Left ventricle myocardium inferior (tissue), 1 donor: ENCODE measurements around the gene BBS7. TPM values are rescaled to one million over a fixed set of nuclear protein-coding genes. Genes with fewer than 3 reads are reported as not detected.

Source experiments
- DNase-seq: peaks from one replicate; pipeline ENCODE4 v3.0.0-alpha.2; 2020
- H3K27ac ChIP-seq: fragments of 200-600 bp; replicated peaks from 2 replicates; pipeline ENCODE4 v1.8.0; 2021
- H3K27me3 ChIP-seq: fragments of 200-600 bp; 2 replicates; pipeline ENCODE4 v1.8.0; 2021; ENCODE audit warnings: low read depth
- H3K36me3 ChIP-seq: fragments of 200-600 bp; 2 replicates; pipeline ENCODE4 v1.8.0; 2021
- H3K4me1 ChIP-seq: fragments of 200-600 bp; 2 replicates; pipeline ENCODE4 v1.8.0; 2021
- H3K4me3 ChIP-seq: fragments of 200-600 bp; 2 replicates; pipeline ENCODE4 v1.8.0; 2021; ENCODE audit warnings: mild to moderate bottlenecking, moderate library complexity
- H3K9me3 ChIP-seq: fragments of 200-600 bp; replicated peaks from 2 replicates; pipeline ENCODE4 v1.8.0; 2021
- CTCF ChIP-seq: fragments of 200-600 bp; IDR thresholded peaks from 2 replicates; pipeline ENCODE4 v1.8.0; 2021; ENCODE audit warnings: antibody characterized with exemption, mild to moderate bottlenecking, borderline replicate concordance
- intact Hi-C: fragments of 100-400 bp; cut with micrococcal nuclease; formaldehyde crosslinking; loops from one replicate; pipeline ENCODE4 v1.11.0; 2022
- total RNA-seq: library from RNA; stranded (reverse); fragmentation: NEBNext Ultra II Directional; extraction: Animal tissue kit (Norgen Biotek cat#: 25700); gene quantifications from one replicate; pipeline ENCODE4 v1.2.1, GENCODE V29; 2021
- donor health status: DM: no; HTN: yes; CAD: no; lungs with severe emphysema.

BBS7 gene
- total RNA-seq, 1 donor from 2014 or later = 6.0 TPM

- Histone ChIP-seq H3K27ac (no peak overlapping the region), H3K4me1 (no peaks in the 10 kb centered on the region)
Observed at GRCh38 chr4:121817006-121817405, 53.3 kb downstream of the BBS7 start.

GRCh38 chr4:121814756-121815155 is 55.5 kb downstream of the BBS7 start:
- Histone ChIP-seq H3K36me3 (peaks cover 81% of the 10 kb centered on the region), H3K4me3 (no peak overlapping the region), H3K27me3 (no peaks in the 10 kb centered on the region), H3K4me1 (no peaks in the 10 kb centered on the region), H3K9me3 (no peaks in the 10 kb centered on the region), H3K27ac (no peak overlapping the region)
- no peak for DNase-seq
- no peak for TF ChIP-seq CTCF
- intact Hi-C loops = no loop called here

More at GRCh38 chr4:121817006-121817405, 53.3 kb downstream of the BBS7 start:
- H3K36me3 ChIP-seq = peaks cover 64% of the 10 kb centered on the region
- DNase-seq = no peak
- no peak for TF ChIP-seq CTCF
- intact Hi-C loops = no loop called here
- H3K4me3 ChIP-seq = no peak overlapping the region
- H3K9me3 ChIP-seq = no peaks in the 10 kb centered on the region
- H3K27me3 ChIP-seq = no peaks in the 10 kb centered on the region

- DNase-seq = no peak
- intact Hi-C loops = no loop called here
- no peak overlapping the region for H3K4me3 ChIP-seq
- H3K9me3 ChIP-seq = no peaks in the 10 kb centered on the region
- no peak for TF ChIP-seq CTCF
- no peak overlapping the region for H3K27ac ChIP-seq
- no peaks in the 10 kb centered on the region for H3K4me1 ChIP-seq
- H3K36me3 ChIP-seq = peaks cover 100% of the 10 kb centered on the region
- H3K27me3 ChIP-seq = no peaks in the 10 kb centered on the region
Observed at GRCh38 chr4:121811122-121811521, 59.2 kb downstream of the BBS7 start.

- Histone ChIP-seq H3K27me3 (no peaks in the 10 kb centered on the region), H3K27ac (no peak overlapping the region), H3K4me3 (no peak overlapping the region), H3K9me3 (no peaks in the 10 kb centered on the region), H3K4me1 (peaks cover 18% of the 10 kb centered on the region), H3K36me3 (peaks cover 89% of the 10 kb centered on the region)
- intact Hi-C loops = no loop called here
- DNase-seq = no peak
- TF ChIP-seq CTCF = no peak
Observed at GRCh38 chr4:121806411-121806810, 63.9 kb downstream of the BBS7 start.

- H3K27ac ChIP-seq = peak overlapping the region; percentile 94
- intact Hi-C loops = no loop called here
Observed at GRCh38 chr4:121801715-121802075, 68.6 kb downstream of the BBS7 start.

More at GRCh38 chr4:121801715-121802075, 68.6 kb downstream of the BBS7 start:
- peaks cover 28% of the 10 kb centered on the region for H3K4me1 ChIP-seq
- no peaks in the 10 kb centered on the region for H3K27me3 ChIP-seq
- peak overlapping the region; percentile 83 for H3K4me3 ChIP-seq
- H3K36me3 ChIP-seq = peaks cover 42% of the 10 kb centered on the region
- no peak for DNase-seq
- no peaks in the 10 kb centered on the region for H3K9me3 ChIP-seq
- TF ChIP-seq CTCF = no peak
